GF-D8 (cell line): ENCODE measurements around the gene RANBP6.
"Not testable (repeated sequence)": the region's sequence is repeated elsewhere in the genome, so short reads cannot be mapped to it uniquely, and the experiment has no call there.

Experiments
- DNase-seq: peaks from one replicate; lab custom pipeline; 2025; lab: John Stamatoyannopoulos, UW

RANBP6 gene

DNA sequence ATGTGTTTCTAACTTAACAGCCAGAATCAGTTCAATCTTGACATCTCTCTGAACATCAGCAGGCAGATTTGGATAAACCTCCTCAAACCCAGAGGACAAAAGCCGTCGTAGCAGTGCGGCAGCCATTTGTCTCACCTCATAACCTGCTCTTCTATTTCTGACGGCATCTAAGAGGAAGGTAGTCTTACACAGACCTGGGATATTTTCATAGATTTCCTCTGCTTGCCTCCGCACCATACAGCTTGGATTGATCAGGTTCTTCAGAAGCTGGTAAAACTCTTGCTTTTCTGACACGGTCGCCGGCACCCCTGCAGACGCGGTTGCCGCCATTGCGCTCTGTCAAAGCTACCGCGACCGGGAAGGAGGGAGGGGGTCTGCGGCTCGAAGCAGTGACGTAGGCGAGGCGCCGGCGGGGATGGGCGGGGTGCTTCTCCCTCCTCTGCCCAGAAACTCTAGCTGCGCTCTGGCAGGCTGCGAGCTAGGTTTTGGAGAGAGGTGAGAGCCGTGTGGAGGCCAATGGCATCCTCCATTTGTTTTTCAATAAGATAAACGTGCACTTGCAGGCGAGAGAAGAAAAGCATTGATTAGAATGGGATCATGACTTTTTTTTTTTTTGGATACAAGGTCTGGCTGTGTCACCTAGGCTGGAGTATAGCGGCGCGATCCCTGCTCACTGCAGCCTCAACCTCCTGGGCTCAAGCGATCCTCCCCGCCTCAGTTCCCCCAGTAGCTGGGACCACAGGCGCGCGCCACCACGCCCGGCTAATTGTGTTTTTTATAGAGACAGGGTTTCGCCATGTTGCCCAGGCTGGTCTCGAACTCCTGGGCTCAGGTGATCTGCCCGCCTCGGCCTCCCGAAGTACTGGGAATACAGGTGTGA, at the start of gene RANBP6:
RANBP6 (minus strand) TSS at position 347 of the 880 bp plus-strand sequence; CDS start at position 330, 17 bp downstream.
- peak; percentile 68 for DNase-seq

DNA sequence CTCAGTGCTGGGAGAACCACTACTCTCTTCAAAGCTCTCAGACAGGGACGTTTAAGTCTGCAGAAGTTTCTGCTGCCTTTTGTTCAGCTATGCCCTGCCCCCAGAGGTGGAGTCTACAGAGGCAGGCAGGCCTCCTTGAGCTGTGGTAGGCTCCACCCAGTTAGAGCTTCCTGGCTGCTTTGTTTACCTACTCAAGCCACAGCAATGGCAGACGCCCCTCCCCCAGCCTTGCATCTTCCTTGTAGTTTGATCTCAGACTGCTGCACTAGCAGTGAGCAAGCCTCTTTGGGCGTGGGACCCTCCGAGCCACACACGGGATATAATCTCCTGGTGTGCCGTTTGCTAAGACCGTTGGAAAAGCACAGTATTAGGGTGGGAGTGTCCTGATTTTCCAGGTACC, 47.7 kb upstream of the RANBP6 start:
- not testable (repeated sequence) for DNase-seq

DNA sequence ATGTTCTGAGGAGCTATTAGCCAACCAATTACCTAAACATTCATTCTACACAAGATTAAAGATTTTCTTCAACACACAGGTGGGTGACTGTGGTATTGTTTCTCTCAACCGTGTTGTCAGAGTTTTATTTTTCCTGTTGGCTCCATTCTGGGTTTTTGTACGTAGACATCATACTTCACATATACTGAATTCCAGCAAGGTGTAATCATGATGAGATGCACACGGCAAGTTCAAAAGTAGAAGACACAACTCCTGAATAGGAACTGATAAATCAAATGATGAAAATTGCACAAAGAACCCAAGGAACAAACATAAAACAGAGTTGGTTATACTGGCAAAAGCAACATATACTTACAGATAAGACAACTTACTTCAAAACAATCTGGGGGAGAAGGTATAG, 40.2 kb upstream of the RANBP6 start:
- DNase-seq, result no peak

DNA sequence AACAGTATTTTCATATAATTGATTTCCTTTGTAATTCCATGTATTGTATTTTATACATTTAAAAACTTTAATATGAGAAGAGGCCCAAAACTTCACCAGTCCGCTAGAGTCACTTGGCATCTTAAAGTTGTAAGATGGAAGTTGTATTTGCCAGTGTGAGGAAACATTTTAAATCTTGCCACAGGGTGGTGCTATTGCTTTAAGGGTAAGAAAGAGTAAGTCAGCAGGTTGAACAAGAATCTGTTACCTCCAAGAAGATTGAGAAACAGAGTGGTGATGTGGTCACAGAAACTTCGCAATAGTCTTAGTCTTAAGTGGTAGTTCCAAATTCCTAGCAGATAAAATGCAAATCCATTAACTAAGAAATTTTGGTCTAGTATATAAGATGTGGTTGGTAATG, 39.8 kb upstream of the RANBP6 start:
- DNase-seq, result peak; percentile 80

DNA sequence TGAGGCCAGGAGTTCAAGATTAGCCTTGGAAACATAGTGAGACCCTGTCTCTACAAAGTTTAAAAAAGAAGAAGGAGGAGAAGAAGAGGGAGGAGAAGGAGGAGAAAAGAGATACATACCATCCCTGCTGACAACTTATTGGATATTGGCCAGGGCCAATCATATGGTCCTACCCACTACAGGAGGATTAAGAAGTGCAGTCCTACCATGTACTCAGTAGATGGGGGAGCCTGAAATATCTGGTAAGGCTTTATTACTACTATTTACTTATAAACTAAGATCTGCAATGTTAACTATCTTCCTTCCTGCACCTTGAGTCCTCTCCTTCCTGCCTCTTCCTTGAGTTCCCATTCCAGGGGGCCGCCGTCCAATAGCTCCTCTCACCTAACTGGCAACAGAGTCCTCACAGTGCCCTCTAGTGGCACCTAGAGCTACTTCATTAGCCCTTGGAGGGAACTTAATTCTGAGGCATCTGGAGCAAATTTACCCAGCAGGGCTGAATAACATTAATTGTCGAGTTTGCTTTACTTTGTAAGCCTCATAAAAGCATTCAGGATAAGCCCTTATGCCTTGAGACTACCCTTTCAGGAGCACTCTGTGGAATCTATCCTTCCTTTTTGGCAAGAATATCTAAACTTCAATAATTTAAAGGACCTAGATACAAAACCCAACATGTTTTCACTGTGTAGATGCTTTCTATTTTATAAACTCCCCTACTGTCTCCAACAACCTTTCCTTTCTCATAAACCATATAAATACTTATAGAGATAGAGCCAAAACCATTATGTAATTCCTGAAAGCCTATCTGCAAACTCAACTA, 39.1 kb upstream of the RANBP6 start:
- DNase-seq, result peak; percentile 5

DNA sequence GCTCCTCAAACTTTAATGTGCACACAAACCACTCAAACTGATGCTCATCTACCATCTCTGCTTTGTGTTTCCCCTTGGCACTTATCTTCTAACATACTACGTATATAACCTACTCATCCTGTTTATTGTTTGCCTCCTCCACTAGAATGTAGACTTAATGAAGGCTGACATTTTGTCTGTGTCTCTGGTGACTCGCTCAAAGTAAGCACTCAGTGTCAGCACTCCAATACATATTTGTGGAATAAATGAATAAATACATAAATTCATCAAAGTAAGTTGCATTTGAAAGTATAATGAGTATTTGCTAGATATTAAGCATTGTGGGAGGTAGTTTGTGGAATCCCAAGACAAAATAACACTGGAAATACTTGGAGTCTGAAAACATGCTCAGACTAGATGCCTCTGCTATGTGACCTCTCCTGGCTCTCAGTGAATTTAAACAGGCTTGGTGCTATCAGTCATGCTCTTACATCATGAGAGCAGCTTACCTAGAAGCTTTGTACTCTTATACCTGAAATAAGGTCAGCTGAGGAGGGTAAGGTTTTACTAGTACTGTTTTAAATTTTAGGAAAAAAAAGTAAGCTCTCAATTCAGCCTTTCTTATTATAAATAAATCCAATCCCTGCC, 37.0 kb upstream of the RANBP6 start:
- no peak for DNase-seq

DNA sequence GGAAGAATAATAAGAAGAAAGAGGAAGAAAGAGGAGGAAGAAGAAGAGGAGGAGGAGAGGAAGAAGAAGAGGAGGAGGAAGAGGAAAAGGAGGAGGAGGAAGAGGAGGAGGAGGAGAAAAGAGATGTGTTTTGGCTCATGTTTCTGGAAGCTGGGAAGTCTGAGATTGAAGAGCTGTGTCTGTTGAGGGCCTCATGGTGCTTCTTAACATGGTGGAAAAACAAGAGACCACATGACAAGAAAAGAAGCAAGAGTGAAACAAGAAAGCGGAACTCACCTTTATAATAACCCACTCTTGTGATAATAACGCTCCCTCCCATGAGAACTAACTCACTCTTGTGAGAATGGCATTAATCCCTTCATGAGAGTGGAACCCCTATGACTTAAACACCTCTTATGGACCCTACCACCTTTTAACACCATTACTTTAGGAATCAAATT, 36.1 kb upstream of the RANBP6 start:
- DNase-seq, result no peak

DNA sequence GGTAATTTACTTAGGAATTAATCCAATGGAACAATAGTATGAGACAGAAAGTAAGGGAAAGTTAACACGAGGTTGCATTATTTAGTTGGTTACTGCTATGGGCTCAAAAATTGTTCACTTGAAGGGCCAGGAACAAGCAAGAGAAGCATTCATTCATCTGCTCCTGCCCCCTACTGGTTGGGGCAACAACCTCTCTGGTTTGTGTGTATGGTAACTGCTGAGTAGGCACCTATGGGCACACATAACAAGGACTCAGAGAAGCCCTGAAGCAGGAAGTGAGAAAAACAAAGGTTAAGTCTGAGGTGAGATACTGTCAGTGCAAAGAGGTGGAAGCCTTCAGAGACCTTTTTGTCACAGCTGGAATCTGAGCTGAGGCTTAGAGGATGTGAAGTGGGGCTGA, 34.4 kb upstream of the RANBP6 start:
- DNase-seq, result no peak

DNA sequence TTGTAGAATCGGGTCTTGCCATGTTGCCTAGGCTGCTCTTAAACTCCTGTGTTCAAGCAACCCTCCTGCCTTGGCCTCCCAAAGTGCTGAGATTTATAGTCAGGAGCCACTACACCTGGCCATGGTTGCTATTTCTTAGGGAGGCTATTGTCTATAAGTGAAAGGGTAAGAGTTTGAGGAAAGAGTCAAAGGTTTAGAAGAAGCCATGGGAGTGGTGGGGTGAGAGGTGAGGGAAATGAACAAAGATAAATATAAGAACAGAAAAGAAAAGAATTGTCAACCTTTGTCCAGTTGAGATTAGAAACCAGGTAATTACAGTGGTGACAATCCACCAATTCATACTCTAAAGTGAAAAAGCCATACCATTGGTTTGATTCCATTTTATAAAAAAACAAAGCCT, 32.6 kb upstream of the RANBP6 start:
- DNase-seq, result no peak

DNA sequence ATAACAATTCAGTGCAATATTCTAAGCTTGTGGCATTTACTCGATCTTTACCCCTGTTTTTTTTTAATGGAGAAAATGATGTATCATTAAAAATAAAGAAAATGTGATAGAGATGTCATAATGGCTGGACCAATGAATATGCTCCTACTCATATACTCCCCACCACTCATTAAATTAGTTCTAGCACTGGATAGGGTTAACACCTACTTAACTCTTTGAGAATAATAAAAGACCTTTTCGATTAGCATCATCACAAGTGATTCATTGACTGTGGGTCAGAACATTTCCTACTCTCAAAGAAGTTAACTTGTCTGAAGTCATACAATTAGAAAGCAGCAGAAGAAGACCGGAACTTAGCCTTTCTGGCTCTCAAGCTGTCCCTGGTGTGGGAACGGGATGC, 31.6 kb upstream of the RANBP6 start:
- no peak for DNase-seq

DNA sequence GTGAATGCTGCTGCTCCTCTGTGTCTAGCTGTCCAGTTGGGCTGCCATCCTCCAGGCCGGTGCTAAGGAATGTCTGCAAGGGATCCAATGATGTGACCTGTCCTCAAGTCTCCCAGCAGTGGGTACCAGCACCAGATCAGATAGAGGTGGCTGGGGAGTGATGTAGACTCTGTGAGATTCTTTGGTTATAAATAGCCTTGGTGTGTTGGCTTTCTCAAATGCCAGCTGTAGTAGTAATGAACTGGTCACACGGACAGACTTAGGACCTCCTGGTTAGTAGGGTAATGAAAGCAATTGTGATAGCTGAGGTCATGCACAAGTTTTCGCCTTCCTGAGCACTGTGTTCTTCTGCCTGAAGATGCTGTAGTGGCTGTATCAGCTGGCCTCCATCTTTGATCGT, 29.9 kb upstream of the RANBP6 start:
- DNase-seq, result no peak

DNA sequence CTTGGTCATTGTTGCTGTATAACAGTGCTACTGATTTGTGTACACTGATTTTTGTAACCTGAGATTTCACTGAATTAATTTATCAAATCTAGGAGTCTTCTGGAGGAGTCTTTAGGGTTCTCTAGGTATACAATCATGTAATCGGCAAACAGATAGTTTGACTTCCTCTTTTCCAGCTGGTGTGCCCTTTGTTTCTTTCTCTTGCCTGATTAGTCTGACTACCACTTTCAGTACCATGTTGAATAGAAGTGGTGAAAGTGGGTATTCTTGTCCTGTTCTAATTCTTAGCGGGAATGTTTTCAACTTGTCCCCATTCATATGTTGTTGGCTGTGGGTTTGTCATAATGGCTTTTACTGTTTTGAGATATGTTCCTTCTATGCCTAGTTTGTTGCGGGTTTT, 24.7 kb upstream of the RANBP6 start:
- DNase-seq, result no peak

DNA sequence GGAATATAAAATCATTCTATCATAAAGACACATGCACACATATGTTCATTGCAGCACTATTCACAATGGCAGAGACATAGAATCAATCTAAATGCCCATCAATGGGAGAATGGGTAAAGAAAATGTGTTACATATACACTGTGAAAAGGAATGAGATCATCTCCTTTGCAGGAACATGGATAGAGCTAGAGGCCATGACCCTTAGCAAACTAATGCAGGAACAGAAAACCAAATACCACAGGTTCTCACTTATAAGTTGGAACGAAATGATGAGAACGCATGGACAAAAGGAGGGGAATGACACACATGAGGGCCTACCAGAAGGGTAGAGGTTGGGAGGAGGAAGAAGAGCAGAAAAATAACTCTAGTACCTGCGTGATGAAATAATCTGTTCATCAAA, 21.0 kb upstream of the RANBP6 start:
- DNase-seq, result no peak

DNA sequence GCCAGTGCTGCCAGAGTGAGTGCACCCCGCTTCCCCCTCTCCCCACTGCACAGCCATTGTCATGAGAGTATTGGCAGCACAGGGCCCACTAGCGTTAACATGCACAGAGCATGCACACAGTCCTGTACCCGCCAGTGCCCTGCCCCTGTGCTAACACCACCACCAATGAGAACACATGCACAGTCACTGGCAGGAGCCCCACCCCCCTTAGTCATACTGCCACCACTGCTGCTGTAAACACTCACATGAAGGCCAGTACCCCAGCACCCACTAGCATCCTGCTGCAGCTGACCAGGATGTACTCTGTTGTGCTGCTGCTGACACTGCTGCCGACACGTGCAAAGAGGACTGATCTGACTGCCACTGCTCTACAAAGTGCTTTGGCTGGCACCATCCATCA, 19.5 kb upstream of the RANBP6 start:
- no peak for DNase-seq

DNA sequence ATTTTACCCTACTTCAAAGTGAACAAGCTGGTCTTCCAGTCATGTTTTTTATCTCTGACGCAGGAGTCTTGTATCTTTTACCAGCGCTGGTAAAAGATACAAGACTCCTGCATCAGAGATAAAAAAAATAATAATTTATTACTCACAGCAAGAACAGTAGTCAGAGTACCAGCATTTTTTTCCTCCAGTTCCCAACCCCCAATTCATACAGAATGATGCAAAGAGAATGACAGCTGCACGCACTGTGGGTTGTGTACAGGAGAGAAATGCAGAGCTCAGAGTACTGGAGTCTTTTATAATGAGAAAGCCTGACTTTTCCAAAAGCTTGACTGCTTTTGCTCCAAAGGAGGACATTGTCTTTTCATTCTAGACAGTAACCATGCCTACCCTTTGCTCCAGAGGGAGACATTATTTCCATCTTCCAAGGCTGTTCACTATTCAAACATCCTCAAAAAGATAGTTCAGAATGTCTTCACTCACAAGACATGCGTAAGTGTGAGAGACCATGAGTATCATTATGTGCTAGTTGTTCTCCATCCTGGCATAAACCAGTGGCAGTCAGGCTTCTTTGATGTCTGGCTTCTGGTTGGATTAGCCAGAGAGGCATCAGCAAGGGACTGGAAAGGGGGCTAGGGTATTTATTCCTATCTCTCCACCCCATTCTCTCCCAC, 14.3 kb upstream of the RANBP6 start:
- no peak for DNase-seq

DNA sequence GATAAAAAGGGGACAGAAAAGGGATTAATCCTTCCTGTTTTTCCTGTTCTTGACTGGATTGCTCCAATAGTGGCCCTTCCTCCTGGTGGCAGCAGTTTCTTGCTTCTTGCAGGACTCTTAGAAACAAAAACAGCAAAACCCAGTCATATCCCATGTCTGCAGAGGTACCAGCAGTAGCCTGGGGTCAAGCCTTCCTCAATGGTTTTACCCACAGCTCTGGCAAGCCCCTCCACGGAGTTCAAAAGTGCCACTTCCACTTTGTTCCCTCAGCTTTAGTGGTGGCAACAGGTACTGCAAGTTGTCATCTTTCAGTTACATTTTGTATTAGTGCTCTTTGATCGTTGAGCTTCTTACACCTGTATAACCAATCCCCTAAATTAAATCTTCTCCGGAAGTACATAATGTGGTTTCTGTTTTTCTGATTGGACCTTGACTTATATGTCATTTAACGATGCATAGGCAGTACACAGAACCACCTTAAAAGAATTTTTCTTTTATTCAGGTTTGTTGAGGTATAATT, 8.7 kb upstream of the RANBP6 start:
- DNase-seq, result no peak

DNA sequence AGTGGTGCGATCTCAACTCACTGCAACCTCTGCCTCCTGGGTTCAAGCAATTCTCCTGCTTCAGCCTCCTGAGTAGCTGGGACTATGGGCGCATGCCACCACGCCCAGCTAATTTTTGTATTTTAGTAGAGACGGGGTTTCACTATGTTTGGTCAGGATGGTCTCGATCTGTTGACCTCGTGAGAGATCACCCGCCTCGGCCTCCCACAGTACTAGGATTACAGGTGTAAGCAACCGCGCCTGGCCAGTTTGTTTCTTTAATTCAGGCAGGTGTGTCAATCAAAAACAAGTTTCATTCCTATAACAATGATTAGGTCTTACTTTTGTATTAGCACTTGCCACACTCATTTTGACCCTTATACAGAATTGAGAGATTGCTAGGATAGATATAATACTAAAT, 1.6 kb upstream of the RANBP6 start:
- DNase-seq, result not testable (repeated sequence)

DNA sequence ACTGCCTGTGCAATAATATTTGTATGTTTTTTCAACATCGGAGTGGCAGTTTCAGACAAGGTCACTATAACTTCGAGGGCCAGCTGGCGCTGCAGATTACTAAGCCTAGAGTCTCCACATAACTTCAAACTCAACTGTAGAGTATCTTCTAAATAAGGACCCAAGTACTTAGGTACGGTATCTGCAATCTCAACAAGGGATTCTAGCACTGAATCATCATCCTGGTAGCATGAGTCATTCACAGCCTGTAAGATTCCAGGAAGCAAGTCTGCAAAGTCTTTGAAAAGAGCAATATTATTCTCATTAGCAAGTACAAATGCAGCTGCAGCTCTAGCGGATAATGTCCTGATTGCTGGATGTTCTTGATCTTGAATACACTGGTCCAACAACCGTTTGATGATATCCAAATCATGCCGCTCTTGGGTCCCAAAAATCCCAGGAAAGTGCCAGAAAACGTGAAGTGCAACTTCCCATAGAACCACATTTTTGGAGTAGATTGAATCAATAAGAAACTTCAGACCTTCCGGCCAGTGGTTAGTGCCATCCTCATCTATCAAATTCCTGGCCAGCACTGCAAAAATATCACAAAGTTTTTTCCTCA, 654 bp downstream of the RANBP6 start:
- DNase-seq, result no peak

DNA sequence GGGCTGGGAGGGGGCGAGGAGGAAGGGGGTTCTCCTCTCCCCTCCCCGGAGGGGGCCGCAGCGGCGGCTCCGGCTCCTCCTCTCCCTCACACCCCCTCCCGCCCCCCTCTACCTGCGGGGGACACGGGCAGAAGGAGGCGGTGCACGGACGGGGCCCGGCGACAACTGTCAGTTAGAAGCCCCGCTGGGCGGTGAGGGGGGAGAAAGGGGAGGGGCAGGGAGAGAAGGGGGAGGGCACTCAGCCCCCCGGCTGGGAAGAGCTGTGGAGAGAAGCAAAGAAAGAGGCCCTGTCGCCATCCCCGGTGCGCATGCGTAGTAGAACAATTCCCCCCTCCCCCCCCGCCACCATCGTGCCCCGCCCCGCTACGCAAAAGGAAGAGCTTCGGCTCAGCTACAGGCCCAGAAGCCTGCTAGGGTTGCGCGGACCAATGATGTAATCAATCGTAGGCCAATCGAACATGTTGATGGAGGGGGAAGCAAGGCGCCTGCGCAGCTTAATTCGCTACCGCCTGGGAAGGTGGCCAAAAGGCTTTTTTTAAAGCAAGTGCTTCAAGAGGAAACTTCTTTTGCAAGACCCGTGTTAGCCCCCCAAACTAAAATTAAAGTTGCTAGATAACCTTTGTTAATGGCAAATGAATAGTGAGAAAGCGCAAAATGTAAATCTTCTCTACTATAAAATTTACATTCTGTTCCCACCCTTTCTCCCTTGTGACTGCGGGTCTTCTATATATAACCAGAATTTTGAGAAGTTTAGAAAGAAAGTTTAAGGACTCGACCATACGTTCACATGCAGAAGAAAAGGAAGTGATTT, 7.0 kb downstream of the RANBP6 start:
- DNase-seq, result peak; percentile 96

DNA sequence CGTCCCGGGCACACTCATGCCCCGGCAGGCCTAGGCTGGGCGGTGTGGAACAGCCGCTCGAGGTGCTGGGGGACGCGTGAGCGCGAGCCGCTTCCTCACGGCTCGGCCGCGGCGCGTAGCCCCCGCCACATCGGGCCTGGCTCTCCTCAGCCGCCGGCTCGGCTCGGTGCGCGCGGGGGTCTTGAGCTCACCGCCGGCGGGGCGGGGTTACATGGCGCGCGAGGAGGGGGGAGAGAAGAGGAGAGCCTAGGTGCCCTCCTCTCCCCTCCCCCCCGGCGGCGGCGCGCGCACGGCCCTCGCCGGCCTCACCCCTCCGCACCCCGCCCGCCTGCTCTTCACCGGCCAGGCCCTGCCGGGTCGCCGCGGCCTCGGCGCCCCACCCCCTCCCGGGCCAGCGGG, 7.7 kb downstream of the RANBP6 start:
- peak; percentile 22 for DNase-seq
